Esophagus squamous epithelium (tissue), 5 donors: Measurements from ENCODE around the gene RAB10. TPM values are rescaled to one million over a fixed set of nuclear protein-coding genes. Genes with fewer than 3 reads are reported as not detected.

Source experiments
- DNase-seq: peaks from one replicate; lab custom pipeline; 2025; lab: John Stamatoyannopoulos, UW
- H3K27ac ChIP-seq, 4 donors: fragments of 200-600 bp; sonication (generic); one replicate each; pipeline ENCODE4 v1.5.1; 2016 to 2019; ENCODE audit warnings: mild to moderate bottlenecking in 1 of 4
- H3K27me3 ChIP-seq, 4 donors: fragments of 200-600 bp; sonication (generic); 1 replicate in 3 of 4; 2 replicates in 1 of 4; pipeline versions ENCODE4 v1.5.1 to v1.6.0; 2017 to 2021; ENCODE audit warnings: antibody characterized with exemption in 1 of 4
- H3K36me3 ChIP-seq, 3 donors: fragments of 200-600 bp; sonication (generic); one replicate each; pipeline ENCODE4 v1.5.1; 2016 to 2019
- H3K4me1 ChIP-seq, 3 donors: fragments of 200-600 bp; sonication (generic); one replicate each; pipeline ENCODE4 v1.5.1; 2017 to 2019
- H3K4me3 ChIP-seq, 4 donors: fragments of 200-600 bp; sonication (generic); 1 replicate in 3 of 4; 2 replicates in 1 of 4; pipeline ENCODE4 v1.5.1; 2016 to 2019; ENCODE audit warnings: mild to moderate bottlenecking in 2 of 4, moderate library complexity in 1 of 4
- H3K9me3 ChIP-seq, 3 donors: fragments of 200-600 bp; sonication (generic); one replicate each; pipeline ENCODE4 v1.5.1; 2016 to 2019
- POLR2A ChIP-seq, 4 donors: fragments of 450-650 bp; IDR thresholded peaks; one replicate each; pipeline ENCODE4 v1.6.1; 2017; ENCODE audit warnings: antibody characterized with exemption in 4 of 4, mild to moderate bottlenecking in 4 of 4, moderate library complexity in 3 of 4
- WGBS, 2 donors: methylation state at CpG; one replicate each; pipeline ENCODE4 v1.1.5; 2018; 5-methylcytosine and 5-hydroxymethylcytosine counted together
- intact Hi-C: fragments of 100-400 bp; cut with DNase I; formaldehyde crosslinking; loops from one replicate; pipeline ENCODE4 v1.15.0; 2022
- total RNA-seq, 4 donors: library from RNA; depleted of rRNA; stranded (reverse); fragments of >200 nt; gene quantifications; one replicate each; pipeline ENCODE4 v1.1.0, GENCODE V29; 2016
- TF ChIP-seq, protein P1 (sequence below), 6 experiments: fragments of 450-650 bp in 4 of 6; fragments of 200-600 bp in 2 of 6; sonication (generic) in 2 of 6; IDR thresholded peaks; one replicate each; pipeline ENCODE4 v1.5.1; 2016 to 2019; ENCODE audit warnings: antibody characterized with exemption in 6 of 6, mild to moderate bottlenecking in 4 of 6, moderate library complexity in 4 of 6
- donor health status: DM: yes; HTN: yes; CAD: no.

RAB10 gene
- total RNA-seq = 100 to 1,000 TPM; 214 to 388 (median 335) TPM

DNA sequence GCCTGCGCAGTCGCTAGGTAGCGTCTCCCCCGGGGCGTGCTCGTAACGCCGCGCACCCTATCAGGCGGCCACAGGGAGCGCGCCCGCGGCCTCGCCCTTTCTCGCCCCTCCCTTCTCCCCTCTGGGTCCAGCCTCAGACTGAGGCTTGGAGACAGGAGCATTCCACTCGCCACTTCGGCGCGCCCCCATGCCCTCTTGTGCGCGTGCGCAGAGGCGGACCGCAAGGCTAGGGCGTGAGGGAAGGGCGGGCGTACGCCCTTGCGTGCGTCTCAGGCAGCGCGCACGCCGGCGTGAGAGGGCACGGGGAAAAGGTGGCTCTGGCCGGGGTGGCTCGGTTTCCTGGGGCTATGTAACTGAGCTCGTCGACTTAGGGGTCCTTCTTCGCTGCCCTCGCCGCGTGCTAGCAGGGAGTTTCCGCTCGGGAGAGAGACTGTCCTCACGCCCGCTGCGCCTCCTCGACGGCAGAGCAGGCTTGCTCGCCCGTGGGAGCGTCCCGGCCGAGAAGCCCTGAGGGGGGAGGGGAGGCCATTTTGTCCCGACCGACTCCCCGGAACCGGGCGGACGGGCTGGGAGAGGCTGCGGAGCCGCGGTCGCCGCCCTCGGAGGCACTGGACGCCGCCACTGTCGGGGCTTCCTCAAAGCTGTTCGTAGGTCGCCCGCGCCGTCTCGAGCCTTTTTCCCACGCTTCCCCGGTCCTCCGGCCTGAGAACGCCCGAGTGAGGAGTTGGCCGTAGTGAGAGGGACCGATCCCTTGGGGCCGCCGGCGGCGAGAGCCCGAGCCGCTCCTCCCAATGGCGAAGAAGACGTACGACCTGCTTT is at the start of gene RAB10:
Gene RAB10, plus strand, starts transcription at position 267 of the 819 bp plus-strand sequence. Its CDS starts 525 bp downstream, at position 792.
- WGBS, 2 donors = 0% methylated on average over 2 to 3 of the region's 94 CpGs
- TF ChIP-seq POLR2A (IDR thresholded peaks at IDR 0.05) = peak in 3 of 4 donors; percentile 97 to 99 (median 98)
- TF ChIP-seq, protein P1, sequence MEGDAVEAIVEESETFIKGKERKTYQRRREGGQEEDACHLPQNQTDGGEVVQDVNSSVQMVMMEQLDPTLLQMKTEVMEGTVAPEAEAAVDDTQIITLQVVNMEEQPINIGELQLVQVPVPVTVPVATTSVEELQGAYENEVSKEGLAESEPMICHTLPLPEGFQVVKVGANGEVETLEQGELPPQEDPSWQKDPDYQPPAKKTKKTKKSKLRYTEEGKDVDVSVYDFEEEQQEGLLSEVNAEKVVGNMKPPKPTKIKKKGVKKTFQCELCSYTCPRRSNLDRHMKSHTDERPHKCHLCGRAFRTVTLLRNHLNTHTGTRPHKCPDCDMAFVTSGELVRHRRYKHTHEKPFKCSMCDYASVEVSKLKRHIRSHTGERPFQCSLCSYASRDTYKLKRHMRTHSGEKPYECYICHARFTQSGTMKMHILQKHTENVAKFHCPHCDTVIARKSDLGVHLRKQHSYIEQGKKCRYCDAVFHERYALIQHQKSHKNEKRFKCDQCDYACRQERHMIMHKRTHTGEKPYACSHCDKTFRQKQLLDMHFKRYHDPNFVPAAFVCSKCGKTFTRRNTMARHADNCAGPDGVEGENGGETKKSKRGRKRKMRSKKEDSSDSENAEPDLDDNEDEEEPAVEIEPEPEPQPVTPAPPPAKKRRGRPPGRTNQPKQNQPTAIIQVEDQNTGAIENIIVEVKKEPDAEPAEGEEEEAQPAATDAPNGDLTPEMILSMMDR (IDR thresholded peaks at IDR 0.05) = peak in 3 of 6 experiments; percentile 14 to 31 (median 24)
- H3K27me3 ChIP-seq = no peaks in the 10 kb centered on the region
- H3K4me3 ChIP-seq = peak within 1 kb of the TSS; percentile 88 to 99 (median 98)
- intact Hi-C loops = no loop called here
- peaks cover 9 to 47% (median 28%) of the 10 kb centered on the region in 3 donors for H3K4me1 ChIP-seq
- peak within 1 kb of the TSS; percentile 98 to 99 (median 99) for H3K27ac ChIP-seq
- peaks cover 0 to 21% (median 4%) of the 10 kb centered on the region in 3 donors for H3K36me3 ChIP-seq
- no peaks in the 10 kb centered on the region for H3K9me3 ChIP-seq
- peak; percentile 91 for DNase-seq

DNA sequence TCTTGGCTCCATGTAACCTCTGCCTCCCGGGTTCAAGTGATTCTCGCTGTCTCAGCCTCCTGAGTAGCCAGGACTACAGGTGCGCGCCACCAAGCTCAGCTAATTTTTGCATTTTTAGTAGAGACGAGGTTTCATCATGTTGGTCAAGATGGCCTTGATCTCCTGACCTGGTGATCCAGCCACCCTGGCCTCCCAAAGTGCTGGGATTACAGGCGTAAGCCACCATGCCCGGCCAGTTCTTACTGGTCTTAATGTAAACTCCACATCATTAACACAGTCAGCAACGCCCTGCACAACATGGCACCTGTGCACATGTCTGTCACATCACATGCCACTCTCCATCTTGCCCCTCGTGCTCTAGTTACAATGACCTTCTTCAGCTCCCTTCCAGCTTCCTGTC is 45.8 kb upstream of the RAB10 start:
- no peak for DNase-seq
- no peak overlapping the region for H3K4me3 ChIP-seq
- peaks cover 0 to 21% (median 5%) of the 10 kb centered on the region in 3 donors for H3K4me1 ChIP-seq
- H3K9me3 ChIP-seq = no peaks in the 10 kb centered on the region
- WGBS, 2 donors = 86 to 88% methylated on average over 9 of the region's 9 CpGs
- intact Hi-C loops = loop anchor here (5.0 kb wide), 1 partner anchor 159 kb away; no protein-coding TSS in a partner anchor
- no peaks in the 10 kb centered on the region for H3K36me3 ChIP-seq
- H3K27ac ChIP-seq = no peak overlapping the region
- no peaks in the 10 kb centered on the region for H3K27me3 ChIP-seq
- TF ChIP-seq POLR2A (IDR thresholded peaks at IDR 0.05) = no peak
- TF ChIP-seq, protein P1 (IDR thresholded peaks at IDR 0.05) = no peak

DNA sequence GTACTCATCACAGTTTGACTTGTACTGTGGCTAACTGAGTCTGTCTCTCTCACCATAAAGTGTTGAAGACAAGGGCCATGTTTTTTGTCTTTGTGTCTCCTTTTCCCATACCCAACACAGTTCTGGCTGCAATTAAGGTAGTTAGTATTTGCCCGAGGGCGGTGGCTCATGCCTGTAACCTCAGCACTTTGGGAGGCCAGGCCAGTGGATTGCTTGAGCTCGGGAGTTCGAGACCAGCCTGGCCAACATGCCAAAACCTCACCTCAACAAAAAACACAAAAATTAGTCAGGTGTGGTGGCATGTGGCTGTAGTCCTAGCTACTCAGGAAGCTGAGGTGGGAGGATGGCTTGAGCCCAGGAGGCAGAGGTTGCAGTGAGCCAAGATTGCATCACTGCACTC is 44.7 kb upstream of the RAB10 start:
- Histone ChIP-seq H3K27me3 (no peaks in the 10 kb centered on the region), H3K27ac (no peak overlapping the region), H3K36me3 (no peaks in the 10 kb centered on the region), H3K4me3 (no peak overlapping the region), H3K4me1 (peaks cover 0 to 20% (median 5%) of the 10 kb centered on the region in 3 donors), H3K9me3 (no peaks in the 10 kb centered on the region)
- WGBS, 2 donors = 94 to 100% methylated on average over 1 to 2 of the region's 4 CpGs
- intact Hi-C loops = loop anchor here (5.0 kb wide), 1 partner anchor 158 kb away; no protein-coding TSS in a partner anchor
- DNase-seq = no peak
- TF ChIP-seq POLR2A (IDR thresholded peaks at IDR 0.05) = no peak
- TF ChIP-seq, protein P1 (IDR thresholded peaks at IDR 0.05) = no peak

DNA sequence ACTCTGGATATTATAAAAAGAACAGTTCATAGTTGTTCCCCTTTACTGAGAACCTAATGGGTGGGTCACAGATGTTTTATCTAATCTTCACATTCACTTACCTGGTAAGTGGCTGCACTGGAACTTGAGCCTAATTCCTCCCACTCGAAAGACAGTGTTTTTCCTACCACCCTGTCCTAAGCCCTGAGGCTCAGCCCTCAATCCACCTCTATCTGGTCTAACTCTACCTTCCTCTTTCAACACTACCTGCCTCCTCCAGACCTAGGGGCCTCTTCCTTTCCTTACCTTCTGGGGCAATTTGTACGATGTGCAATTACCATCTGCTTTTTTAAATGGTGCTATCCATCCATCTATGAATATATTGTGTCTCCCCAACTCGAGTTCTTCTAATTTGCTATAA is 41.9 kb upstream of the RAB10 start:
- Histone ChIP-seq H3K27me3 (no peaks in the 10 kb centered on the region), H3K4me3 (peak overlapping the region in 1 of 4 donors; percentile 57), H3K36me3 (no peaks in the 10 kb centered on the region), H3K9me3 (no peaks in the 10 kb centered on the region), H3K4me1 (peaks cover 0 to 20% (median 5%) of the 10 kb centered on the region in 3 donors), H3K27ac (peak overlapping the region; percentile 33 to 70 (median 56))
- no peak for DNase-seq
- 43 to 53% methylated on average over 3 of the region's 3 CpGs for WGBS, 2 donors
- no peak for TF ChIP-seq POLR2A (IDR thresholded peaks at IDR 0.05)
- TF ChIP-seq, protein P1 (IDR thresholded peaks at IDR 0.05) = no peak
- intact Hi-C loops = no loop called here

DNA sequence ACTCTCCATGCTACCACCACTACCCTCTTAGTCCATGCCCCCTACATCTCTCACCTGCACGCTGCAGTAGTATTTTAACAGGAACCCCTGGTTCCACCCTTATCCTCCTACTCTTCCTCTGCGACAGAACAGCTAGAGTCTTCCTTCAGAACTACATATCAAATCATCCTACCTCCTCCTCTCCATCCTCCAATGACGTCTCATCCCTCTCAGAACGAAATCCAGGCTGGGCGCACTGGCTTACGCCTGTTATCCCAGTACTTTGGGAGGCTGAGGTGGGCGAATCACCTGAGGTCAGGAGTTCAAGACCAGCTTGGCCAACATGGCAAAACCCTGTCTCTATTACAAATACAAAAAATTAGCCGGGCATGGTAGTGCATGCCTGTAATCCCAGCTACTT is 41.3 kb upstream of the RAB10 start:
- H3K4me1 ChIP-seq = peaks cover 0 to 23% (median 5%) of the 10 kb centered on the region in 3 donors
- H3K9me3 ChIP-seq = no peaks in the 10 kb centered on the region
- no peak overlapping the region for H3K27ac ChIP-seq
- H3K4me3 ChIP-seq = no peak overlapping the region
- TF ChIP-seq, protein P1 (IDR thresholded peaks at IDR 0.05) = no peak
- no peak for TF ChIP-seq POLR2A (IDR thresholded peaks at IDR 0.05)
- WGBS, 2 donors = 89 to 92% methylated on average over 8 of the region's 8 CpGs
- H3K27me3 ChIP-seq = no peaks in the 10 kb centered on the region
- DNase-seq = no peak
- intact Hi-C loops = no loop called here
- H3K36me3 ChIP-seq = no peaks in the 10 kb centered on the region
